ENCODE data around the gene TTLL8. TPM values are rescaled to one million over a fixed set of nuclear protein-coding genes. Genes with fewer than 3 reads are reported as not detected.

The TTLL8 gene
- total and polyA plus RNA-seq, 2 experiments from 2014 or later = not detected

DNA sequence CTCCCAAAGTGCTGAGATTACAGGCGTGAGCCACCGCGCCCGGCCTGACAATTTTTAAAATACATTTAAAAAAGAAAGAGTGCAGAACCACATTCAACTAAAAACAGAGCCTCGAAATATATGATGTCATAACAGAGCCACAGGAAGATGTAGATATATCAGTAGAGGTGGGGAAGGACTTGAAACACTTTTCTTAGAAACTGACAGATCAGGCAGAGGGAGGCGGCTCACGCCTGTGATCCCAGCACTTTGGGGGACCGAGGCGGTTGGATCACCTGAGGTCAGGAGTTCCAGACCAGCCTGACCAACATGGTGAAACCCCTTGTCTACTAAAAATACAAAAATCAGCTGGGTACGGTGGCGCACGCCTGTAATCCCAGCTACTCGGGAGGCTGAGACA lies 20.1 kb upstream of the TTLL8 start:
- Histone ChIP-seq H3K9me3 (ENCODE audit: low read depth) (no peaks in the 10 kb centered on the region), H3K4me2 (no peak overlapping the region), H3K4me1 (ENCODE audit: insufficient read depth) (peaks cover 23% of the 10 kb centered on the region), H3K36me3 (replicated peaks; ENCODE audit: insufficient read depth, low read depth) (no peaks in the 10 kb centered on the region), H3K4me3 (no peak overlapping the region), H3K79me2 (no peaks in the 10 kb centered on the region), H4K20me1 (ENCODE audit: insufficient read depth, poor library complexity, severe bottlenecking) (no peaks in the 10 kb centered on the region), H3K27me3 (no peaks in the 10 kb centered on the region), H2AFZ (no peak overlapping the region), H3K9me2 (replicated peaks; ENCODE audit: insufficient read depth) (no peaks in the 10 kb centered on the region), H3K27ac (peak overlapping the region; percentile 83)
- no peak for DNase-seq (ENCODE audit: low spot score)
- TF ChIP-seq EZH2 (IDR thresholded peaks at IDR 0.05; ENCODE audit: borderline replicate concordance) (no peak), EZH2phosphoT487 (IDR thresholded peaks at IDR 0.05; ENCODE audit: low read depth, severe bottlenecking, unreplicated experiment) (no peak)
- TF ChIP-seq, protein P1, sequence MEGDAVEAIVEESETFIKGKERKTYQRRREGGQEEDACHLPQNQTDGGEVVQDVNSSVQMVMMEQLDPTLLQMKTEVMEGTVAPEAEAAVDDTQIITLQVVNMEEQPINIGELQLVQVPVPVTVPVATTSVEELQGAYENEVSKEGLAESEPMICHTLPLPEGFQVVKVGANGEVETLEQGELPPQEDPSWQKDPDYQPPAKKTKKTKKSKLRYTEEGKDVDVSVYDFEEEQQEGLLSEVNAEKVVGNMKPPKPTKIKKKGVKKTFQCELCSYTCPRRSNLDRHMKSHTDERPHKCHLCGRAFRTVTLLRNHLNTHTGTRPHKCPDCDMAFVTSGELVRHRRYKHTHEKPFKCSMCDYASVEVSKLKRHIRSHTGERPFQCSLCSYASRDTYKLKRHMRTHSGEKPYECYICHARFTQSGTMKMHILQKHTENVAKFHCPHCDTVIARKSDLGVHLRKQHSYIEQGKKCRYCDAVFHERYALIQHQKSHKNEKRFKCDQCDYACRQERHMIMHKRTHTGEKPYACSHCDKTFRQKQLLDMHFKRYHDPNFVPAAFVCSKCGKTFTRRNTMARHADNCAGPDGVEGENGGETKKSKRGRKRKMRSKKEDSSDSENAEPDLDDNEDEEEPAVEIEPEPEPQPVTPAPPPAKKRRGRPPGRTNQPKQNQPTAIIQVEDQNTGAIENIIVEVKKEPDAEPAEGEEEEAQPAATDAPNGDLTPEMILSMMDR (IDR thresholded peaks at IDR 0.05; ENCODE audit: poor library complexity) = no peak
- 94% methylated on average over 13 of the region's 13 CpGs for WGBS (ENCODE audit: low lambda C conversion rate, missing lambda C conversion rate)

DNA sequence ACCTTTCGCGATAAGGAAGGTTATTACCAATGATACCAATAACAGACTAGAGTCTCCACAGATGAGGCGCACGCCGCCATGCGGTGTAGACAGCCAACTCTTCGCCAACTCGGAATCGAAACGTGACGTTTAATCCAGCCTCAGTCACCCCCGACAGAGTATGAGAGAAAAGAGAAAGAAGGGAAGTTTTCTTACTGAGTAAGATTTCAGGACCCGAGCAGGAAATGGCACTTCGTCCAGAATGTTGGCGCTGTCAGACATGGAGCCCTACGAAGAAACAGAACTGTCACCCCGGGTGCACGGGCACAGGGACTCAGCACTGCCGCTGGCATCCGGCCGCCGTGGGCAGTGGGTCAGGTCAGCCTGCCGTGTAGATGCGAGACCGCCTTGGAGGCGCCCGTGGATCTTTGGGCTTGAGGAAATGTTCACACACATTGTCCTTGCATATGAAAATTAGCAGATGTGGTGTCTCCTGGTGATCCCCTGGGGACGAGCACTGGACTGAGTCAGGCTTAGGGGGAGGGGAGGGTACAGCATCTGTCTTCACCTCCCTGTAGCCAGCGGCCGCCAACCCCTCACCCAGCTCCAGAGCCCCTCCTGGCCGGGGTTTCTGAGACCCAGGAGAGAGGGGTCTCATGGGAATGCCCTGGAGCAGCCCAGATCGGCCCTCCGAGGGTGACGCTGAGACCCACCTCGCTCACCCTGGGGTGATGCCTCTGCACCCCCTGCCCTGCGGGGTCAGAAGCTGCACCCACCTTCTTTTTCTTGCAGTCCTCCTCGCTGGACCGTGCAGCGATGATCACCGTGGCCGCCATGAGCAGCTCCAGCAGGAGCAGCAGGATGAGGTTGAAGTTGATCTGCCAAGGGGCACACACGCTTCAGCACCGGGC lies 18.8 kb upstream of the TTLL8 start:
- Histone ChIP-seq H3K79me2 (no peaks in the 10 kb centered on the region), H4K20me1 (ENCODE audit: insufficient read depth, poor library complexity, severe bottlenecking) (no peaks in the 10 kb centered on the region), H3K9me2 (replicated peaks; ENCODE audit: insufficient read depth) (no peaks in the 10 kb centered on the region), H3K36me3 (replicated peaks; ENCODE audit: insufficient read depth, low read depth) (no peaks in the 10 kb centered on the region), H3K4me1 (ENCODE audit: insufficient read depth) (peaks cover 13% of the 10 kb centered on the region), H3K9me3 (ENCODE audit: low read depth) (no peaks in the 10 kb centered on the region), H3K4me2 (no peak overlapping the region), H3K27ac (no peak overlapping the region), H3K27me3 (no peaks in the 10 kb centered on the region), H2AFZ (no peak overlapping the region), H3K4me3 (no peak overlapping the region)
- no peak for TF ChIP-seq EZH2phosphoT487 (IDR thresholded peaks at IDR 0.05; ENCODE audit: low read depth, severe bottlenecking, unreplicated experiment)
- TF ChIP-seq, protein P1 (IDR thresholded peaks at IDR 0.05; ENCODE audit: poor library complexity) = no peak
- TF ChIP-seq EZH2 (IDR thresholded peaks at IDR 0.05; ENCODE audit: borderline replicate concordance) = no peak
- WGBS (ENCODE audit: low lambda C conversion rate, missing lambda C conversion rate) = 86% methylated on average over 37 of the region's 43 CpGs
- no peak for DNase-seq (ENCODE audit: low spot score)

DNA sequence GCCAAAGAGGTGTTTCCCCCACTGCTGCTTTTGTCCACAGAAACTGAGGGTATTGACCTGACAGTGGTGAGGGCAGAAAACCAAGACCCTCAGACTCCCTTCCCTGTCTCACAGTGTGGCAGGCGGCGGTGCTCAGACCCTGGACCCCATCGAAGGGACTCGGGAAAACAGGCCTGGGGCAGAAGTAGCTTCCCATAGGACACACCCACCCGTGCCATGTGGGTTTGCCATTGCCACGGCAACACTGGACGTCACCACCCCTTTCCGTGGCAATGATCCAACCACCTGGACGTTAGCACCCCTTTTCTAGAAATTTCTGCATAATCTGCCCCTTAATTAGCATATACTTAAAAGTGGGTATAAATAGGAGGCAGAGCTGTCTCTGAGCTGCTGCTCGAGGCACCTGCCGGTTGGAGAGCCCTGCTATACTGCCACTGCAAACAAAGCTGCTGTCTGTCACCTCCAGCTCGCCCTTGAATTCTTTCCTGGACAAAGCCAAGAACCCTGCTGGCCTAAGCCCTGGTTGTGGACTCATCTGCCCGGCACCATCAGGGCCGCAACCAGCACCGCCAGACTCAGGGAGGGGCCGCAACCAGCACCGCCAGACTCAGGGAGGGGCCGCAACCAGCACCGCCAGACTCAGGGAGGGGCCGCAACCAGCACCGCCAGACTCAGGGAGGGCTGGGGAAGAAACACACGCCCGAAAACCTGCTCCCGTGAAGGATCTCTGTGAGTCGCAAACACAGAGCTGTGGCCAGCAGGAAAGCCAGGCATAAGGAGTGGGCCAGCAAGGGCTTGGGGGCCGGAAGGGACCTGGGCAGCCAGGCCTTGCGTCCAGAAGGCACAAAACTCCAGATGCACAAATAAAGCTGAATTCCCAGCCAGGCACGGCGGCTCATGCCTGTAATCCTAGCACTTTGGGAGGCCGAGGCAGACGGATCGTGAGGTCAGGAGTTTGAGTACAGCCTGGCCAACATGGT lies 16.7 kb upstream of the TTLL8 start:
- WGBS (ENCODE audit: low lambda C conversion rate, missing lambda C conversion rate) = 82% methylated on average over 31 of the region's 32 CpGs
- no peak overlapping the region for H2AFZ ChIP-seq
- H3K9me2 ChIP-seq (replicated peaks; ENCODE audit: insufficient read depth) = no peaks in the 10 kb centered on the region
- TF ChIP-seq EZH2phosphoT487 (IDR thresholded peaks at IDR 0.05; ENCODE audit: low read depth, severe bottlenecking, unreplicated experiment) (no peak), EZH2 (IDR thresholded peaks at IDR 0.05; ENCODE audit: borderline replicate concordance) (no peak)
- TF ChIP-seq, protein P1 (IDR thresholded peaks at IDR 0.05; ENCODE audit: poor library complexity) = no peak
- H3K79me2 ChIP-seq = no peaks in the 10 kb centered on the region
- no peak overlapping the region for H3K4me2 ChIP-seq
- H3K27ac ChIP-seq = no peak overlapping the region
- H3K27me3 ChIP-seq = no peaks in the 10 kb centered on the region
- H3K4me3 ChIP-seq = no peak overlapping the region
- H3K36me3 ChIP-seq (replicated peaks; ENCODE audit: insufficient read depth, low read depth) = no peaks in the 10 kb centered on the region
- no peaks in the 10 kb centered on the region for H3K9me3 ChIP-seq (ENCODE audit: low read depth)
- no peak for DNase-seq (ENCODE audit: low spot score)
- H4K20me1 ChIP-seq (ENCODE audit: insufficient read depth, poor library complexity, severe bottlenecking) = no peaks in the 10 kb centered on the region
- H3K4me1 ChIP-seq (ENCODE audit: insufficient read depth) = peaks cover 13% of the 10 kb centered on the region
